M059J (cell line): ENCODE data around the gene MAT1A. TPM values are rescaled to one million over a fixed set of nuclear protein-coding genes. Genes with fewer than 3 reads are reported as not detected.
"Not testable (repeated sequence)": the region's sequence is repeated elsewhere in the genome, so short reads cannot be mapped to it uniquely, and the experiment has no call there.

Experiments
- DNase-seq: peaks from one replicate; pipeline ENCODE4 v3.0.0-alpha.2; 2012; ENCODE audit warnings: low read depth
- total RNA-seq: library from RNA; depleted of rRNA; stranded (reverse); fragments of >200 nt; shearing (Covaris generic); gene quantifications from 2 replicates; pipeline ENCODE4 v1.2.3, GENCODE V29; 2014

The MAT1A gene
- total RNA-seq, 1 experiment from 2014 or later: not detected

- DNase-seq: no peak
Observed at GRCh38 chr10:80264081-80265056, 25.1 kb downstream of the MAT1A start.

DNA sequence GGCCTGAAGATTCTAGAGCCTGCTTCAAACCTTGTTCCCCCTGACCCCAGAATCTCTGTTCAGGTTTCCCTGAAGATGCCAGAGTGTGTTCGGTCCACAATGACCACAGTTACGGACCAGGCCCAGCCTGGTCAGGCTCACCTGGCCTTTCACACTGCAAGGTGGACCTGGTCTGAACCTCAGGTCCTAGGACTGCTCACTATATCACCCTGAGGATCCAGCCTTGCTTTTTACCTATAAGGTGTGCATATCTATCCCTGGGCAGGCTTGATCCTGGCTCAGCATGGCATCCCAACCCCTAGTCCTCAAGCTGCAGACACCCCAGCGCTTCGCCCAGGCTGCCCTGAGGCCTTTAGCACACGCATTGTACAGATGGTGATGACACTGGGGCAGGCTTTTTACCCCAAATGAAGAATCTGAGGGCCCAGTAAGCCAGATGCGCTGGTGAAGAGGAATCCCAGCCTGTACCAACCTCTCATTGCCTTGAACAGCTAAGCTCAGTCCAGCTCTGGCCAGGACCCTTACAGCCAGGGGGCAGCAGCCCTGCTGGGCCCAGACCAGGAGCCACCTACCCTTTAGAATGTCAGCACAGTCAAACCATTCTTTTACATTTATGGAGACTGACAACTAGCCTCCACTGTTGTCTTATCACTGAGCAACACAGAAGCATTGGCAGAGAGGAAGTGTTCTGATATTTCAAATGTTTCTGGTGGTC is 28.0 kb downstream of the MAT1A start:
- no peak for DNase-seq

GRCh38 chr10:80260295-80261243 is 28.9 kb downstream of the MAT1A start:
- peak; percentile 30 for DNase-seq

DNA sequence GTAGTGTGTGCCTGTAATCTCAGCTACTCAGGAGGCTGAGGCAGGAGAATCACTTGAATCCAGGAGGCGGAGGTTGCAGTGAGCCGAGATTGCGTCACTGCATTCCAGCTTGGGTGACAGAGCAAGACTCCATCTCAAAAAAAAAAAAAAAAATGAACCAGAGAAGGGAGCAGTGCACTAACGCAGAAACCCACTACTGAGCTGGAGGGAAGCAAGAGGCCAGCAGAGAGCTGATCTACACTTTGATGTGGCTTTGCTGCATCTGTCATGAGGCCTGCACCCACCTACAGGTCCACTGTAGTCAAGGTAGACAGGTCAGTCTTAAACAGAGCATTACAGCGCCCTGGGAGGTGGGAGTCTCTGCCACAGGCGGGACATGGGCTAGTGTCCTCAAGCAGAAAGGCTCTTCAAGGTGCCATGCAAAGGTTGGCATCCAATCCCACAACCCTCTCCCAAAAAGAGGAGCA is 30.0 kb downstream of the MAT1A start:
- DNase-seq: peak; percentile 24

DNA sequence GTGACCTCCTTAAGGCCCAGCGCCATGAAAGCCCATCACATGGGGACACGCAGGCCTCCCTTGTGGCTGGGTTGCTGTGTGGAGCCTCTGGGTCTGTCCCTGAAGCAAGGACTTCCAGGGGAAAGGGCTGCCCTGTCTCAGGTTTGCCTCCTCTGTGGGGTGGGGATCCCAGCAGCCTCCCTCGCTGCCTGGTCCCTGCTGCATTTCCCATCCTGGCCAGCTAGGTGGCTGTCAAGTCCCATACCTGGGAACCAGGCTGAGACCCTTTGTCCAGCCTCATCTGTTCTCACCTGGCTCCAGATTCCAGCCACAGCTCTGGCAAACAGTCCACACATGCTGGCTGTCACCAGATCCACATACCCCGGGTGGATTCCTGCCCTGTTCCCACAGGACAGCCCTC is 32.7 kb downstream of the MAT1A start:
- not testable (repeated sequence) for DNase-seq

DNA sequence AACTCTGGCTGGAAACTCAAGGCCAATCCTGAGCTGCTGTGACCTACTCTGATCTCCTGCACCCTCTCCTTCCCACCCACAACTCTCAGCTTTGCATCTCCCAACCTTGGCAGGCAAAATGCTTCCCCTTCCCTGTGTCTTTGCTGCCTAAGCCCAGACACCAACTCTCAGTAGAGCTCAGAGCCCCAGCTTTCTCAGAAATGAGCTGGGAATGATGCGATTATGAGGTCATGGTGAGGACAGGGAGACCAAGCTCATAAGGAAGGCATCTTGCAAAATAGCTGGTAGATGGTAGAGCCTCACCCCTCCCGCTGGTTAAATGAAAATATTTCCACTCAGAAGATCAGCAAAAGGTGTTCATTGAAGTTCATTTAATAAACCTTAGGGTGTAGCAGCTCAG is 34.7 kb downstream of the MAT1A start:
- not testable (repeated sequence) for DNase-seq

- DNase-seq: not testable (repeated sequence)
Observed at GRCh38 chr10:80253963-80254271, 35.5 kb downstream of the MAT1A start.

DNA sequence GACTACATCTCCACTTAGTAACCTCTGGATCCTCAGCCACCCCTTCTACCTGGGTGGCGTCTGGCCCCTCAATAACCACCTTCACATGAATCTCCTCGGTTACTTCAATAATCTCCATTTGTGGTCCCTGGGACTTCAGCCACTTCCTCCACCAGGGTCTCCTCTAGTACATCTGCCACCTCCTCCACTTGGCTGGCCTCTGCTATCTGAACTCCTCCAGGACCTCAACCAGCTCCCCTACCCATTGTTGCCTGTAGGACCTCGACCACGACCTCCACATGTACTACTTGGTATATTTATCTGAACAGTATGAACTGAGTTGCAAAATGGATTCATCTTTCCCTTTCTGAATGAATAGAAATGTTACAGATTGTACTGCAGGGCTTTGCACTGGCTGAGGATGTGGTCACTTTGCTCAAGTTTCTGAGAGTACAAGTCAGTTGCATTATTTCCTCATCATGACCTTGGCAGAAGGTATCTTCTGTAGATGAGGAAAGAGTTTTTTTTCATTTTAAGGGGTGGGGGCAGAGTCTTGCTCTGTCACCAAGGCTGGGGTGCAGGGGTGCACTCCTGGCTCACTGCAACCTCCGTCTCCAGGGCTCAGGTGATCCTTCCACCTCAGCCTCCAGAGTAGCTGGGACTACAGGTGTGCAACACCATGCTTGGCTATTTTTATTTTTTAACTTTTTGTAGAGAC is 36.0 kb downstream of the MAT1A start:
- no peak for DNase-seq

- no peak for DNase-seq
Observed at GRCh38 chr10:80252296-80252887, 37.1 kb downstream of the MAT1A start.

GRCh38 chr10:80251703-80252280 is 37.7 kb downstream of the MAT1A start:
- not testable (repeated sequence) for DNase-seq

DNA sequence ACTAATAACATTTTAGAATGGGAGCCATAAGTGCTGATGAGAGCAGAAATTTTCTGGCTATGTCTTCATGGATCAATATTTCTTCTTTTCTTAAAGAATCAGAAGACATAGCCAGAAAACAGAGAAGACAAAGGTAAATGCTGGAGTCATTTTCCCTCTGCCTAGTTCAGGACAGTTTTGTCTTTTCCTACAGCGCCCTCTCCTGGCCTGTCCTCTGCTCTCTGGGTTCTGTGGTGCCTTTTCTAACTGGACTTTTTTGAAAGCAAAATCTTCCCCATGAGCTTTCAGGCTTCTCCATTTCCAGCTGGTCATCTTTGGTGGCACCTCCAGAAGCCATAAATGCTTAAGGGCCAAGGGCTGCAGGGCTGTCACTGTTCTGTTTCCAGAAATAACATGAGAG is 39.1 kb downstream of the MAT1A start:
- DNase-seq: not testable (repeated sequence)

- DNase-seq: not testable (repeated sequence)
Observed at GRCh38 chr10:80249906-80250305, 39.6 kb downstream of the MAT1A start.

- not testable (repeated sequence) for DNase-seq
Observed at GRCh38 chr10:80247611-80248010, 41.8 kb downstream of the MAT1A start.

DNA sequence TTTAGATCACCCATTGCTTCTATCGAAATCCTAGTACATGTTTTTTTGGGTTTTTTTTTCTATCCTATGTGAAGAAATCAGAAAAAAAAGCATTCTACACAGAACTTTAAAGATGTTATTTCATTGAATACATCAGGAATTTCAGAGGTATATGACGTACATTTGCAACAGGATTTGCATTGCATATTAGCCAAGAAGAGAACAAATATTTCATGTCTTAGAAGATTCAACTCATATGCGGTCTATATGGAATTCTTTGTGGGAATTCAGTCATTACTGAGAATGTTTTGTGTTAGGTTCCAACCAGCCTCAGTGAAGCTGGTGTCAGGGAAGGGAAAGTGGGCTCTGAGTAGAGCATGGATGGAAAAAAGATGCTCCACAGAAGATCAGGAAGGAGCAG is 45.1 kb downstream of the MAT1A start:
- DNase-seq: not testable (repeated sequence)

DNA sequence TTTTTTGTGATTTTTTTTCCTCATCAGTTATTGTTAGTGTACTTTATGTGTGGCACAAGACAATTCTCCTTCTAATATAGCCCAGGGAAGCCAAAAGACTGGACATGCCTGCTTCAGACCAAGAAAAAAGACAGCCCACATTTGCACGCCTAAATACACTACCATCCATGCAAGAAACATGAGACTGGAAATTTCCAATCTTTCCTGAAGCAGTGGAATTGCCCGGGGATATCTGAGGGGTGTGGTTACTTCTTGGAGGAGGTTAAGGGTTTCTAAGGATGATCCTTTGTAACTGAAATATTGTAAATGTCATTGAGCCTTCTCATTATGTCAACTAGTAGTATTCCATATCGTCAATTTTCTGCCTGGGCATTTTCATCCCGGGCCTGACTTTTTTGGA is 47.1 kb downstream of the MAT1A start:
- not testable (repeated sequence) for DNase-seq

- not testable (repeated sequence) for DNase-seq
Observed at GRCh38 chr10:80236457-80236856, 53.0 kb downstream of the MAT1A start.

DNA sequence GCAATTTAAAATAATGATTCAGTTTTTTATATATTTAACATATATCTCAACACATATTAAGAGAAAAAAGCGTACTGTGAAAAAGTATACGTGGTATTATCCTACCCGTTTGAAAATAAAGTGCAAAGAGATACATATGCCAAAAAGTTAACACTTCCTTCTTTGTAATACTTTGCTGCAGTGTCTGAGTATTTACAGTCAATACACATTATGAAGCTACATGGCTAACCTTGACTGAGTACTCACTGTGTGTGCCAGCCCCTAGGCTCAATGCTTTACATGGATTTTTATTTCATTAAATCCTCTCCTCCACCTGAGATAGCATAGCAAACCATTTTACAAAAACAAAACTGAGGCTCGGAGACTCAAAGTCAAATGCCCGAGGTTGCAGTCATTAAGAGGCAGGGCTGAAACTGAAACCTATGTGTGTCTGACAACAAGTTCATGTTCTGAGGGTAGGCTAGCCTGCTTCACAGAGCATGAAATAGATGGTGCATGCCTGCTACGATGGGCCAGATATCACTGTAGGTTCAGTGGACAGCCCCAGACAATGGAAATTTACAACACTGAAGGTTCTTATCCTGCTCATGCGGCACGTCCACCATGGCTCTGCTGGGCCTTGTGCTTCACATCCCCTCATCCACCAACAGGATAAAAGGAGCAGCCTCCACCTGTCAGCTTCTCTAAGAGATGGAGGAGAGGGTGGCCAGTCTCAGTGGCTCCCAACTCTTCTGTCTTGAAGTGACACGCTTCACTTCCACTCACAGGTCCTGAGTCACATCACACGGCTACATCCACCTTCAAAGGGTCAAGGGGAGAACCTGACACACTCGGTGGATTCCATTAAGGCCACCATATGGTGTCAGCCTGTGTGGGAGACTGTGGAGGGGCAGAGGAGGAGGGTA is 54.9 kb downstream of the MAT1A start:
- DNase-seq: peak; percentile 3

GRCh38 chr10:80233871-80234270 is 55.6 kb downstream of the MAT1A start:
- not testable (repeated sequence) for DNase-seq

GRCh38 chr10:80226723-80227122 is 62.7 kb downstream of the MAT1A start:
- DNase-seq: not testable (repeated sequence)
